AG04450 (cell line): ENCODE results near the gene CIDEC. TPM values are rescaled to one million over a fixed set of nuclear protein-coding genes. Genes with fewer than 3 reads are reported as not detected.
"Not testable (repeated sequence)": the region's sequence is repeated elsewhere in the genome, so short reads cannot be mapped to it uniquely, and the experiment has no call there.

ENCODE experiments used
- CTCF ChIA-PET: fragments of 300-600, 350-600 bp; formaldehyde crosslinking; extraction: SDS; loops from one replicate; lab custom pipeline; 2022; ENCODE audit warnings: antibody characterized with exemption, inconsistent platforms; lab: Charles Lee
- POLR2A ChIA-PET: fragments of 350-600 bp; formaldehyde crosslinking; extraction: SDS; loops from one replicate; lab custom pipeline; 2021; ENCODE audit warnings: antibody characterized with exemption, inconsistent platforms; lab: Yijun Ruan, JAX
- DNase-seq: peaks from one replicate; pipeline ENCODE4 v3.0.0-alpha.2; 2011; ENCODE audit warnings: low read depth, low spot score
- H3K27ac ChIP-seq: one replicate; pipeline ENCODE4 v1.5.1; 2012; ENCODE audit warnings: low read depth, low read length, control low read depth
- H3K27me3 ChIP-seq: one replicate; pipeline ENCODE4 v1.6.0; 2012; ENCODE audit warnings: low read length; ENCODE audit not compliant: control insufficient read depth, insufficient read depth
- H3K4me3 ChIP-seq: 2 replicates; pipeline ENCODE4 v1.5.1; 2011; ENCODE audit warnings: mild to moderate bottlenecking, low read depth, low read length, control low read depth
- H3K9me3 ChIP-seq: 2 replicates; pipeline ENCODE4 v1.5.1; 2012; ENCODE audit warnings: low read length; ENCODE audit not compliant: control insufficient read depth, insufficient read depth
- polyA plus RNA-seq: library from polyadenylated mRNA; depleted of rRNA; stranded (reverse); fragments of >200 nt; gene quantifications from 2 replicates; pipeline ENCODE4 v1.2.3, GENCODE V29; 2011
- TF ChIP-seq, protein P1 (sequence below): IDR thresholded peaks from 2 replicates; pipeline ENCODE4 v1.5.1; 2011; ENCODE audit warnings: low read depth, low read length, control low read depth, inconsistent platforms

Gene CIDEC
- polyA plus RNA-seq, 1 experiment, result not detected

DNA sequence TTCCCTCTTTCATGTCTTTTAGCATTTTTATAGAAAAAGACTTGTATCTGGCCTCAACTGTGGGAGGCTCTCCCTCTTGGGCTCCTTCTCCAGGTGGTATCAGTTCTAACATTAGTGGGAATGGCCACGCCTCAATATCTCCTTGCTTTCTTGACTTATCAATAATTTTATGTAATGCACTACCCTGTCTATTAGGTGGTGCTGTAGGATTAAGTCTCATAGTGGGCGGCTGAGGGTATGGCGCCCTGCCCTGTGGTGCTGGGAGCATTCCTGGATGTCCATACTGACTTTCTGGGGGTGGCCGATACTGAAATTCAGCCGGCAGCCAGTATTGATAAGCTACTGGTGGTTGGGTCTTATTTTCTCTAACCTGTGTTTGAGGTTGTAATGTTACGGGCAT is 27.5 kb downstream of the CIDEC start:
- ChIA-PET POLR2A (no interaction called here), CTCF (interaction anchor here (0.7 kb wide), 1 partner anchor 81 kb away, joined by 3 read pairs; the partner anchor contains the start of gene CRELD1)
- no peaks in the 10 kb centered on the region for H3K9me3 ChIP-seq
- TF ChIP-seq, protein P1, sequence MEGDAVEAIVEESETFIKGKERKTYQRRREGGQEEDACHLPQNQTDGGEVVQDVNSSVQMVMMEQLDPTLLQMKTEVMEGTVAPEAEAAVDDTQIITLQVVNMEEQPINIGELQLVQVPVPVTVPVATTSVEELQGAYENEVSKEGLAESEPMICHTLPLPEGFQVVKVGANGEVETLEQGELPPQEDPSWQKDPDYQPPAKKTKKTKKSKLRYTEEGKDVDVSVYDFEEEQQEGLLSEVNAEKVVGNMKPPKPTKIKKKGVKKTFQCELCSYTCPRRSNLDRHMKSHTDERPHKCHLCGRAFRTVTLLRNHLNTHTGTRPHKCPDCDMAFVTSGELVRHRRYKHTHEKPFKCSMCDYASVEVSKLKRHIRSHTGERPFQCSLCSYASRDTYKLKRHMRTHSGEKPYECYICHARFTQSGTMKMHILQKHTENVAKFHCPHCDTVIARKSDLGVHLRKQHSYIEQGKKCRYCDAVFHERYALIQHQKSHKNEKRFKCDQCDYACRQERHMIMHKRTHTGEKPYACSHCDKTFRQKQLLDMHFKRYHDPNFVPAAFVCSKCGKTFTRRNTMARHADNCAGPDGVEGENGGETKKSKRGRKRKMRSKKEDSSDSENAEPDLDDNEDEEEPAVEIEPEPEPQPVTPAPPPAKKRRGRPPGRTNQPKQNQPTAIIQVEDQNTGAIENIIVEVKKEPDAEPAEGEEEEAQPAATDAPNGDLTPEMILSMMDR, result no peak
- H3K4me3 ChIP-seq, result no peak overlapping the region
- no peak overlapping the region for H3K27ac ChIP-seq
- H3K27me3 ChIP-seq, result peaks cover 2% of the 10 kb centered on the region
- DNase-seq, result no peak

DNA sequence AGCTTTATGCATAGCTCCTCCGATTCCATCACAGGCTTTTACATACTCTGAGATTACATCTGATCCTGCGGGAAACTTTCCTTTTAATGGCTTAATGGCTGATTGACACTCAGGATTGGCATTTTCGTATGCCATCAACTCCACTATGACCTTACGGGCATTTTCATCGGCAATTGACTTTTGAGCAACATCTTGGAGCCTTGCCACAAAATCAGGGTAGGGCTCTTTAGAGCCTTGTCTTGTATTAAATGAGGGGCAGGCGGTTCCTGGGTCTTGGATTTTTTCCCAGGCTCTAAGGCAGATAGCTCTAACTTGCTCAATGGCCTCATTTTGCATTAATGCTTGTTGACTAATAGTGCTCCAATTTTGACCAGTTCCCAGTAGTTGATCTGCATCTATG is 28.1 kb downstream of the CIDEC start:
- CTCF ChIA-PET, POLR2A ChIA-PET, H3K27ac ChIP-seq: not testable (repeated sequence)

DNA sequence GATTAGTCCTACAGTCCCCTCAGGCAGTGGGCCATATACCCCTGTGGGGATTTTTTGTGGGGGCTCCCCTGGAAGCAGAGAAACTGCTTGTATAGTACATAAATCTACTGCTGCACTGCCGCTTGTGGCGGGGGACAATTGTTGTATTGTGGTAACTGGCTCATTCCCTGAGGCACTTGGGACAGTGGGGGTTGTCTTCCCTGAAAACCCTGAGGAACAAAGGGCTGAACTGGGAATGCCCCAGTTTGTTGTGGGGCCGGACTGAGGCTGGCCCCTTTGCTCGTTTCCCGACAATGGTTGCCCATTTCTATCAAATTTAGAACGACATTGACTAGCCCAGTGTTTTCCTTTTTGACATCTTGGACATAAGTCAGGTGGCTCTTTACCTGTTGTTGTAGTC is 28.7 kb downstream of the CIDEC start:
- H3K4me3 ChIP-seq, POLR2A ChIA-PET, DNase-seq, H3K27ac ChIP-seq, H3K27me3 ChIP-seq, H3K9me3 ChIP-seq: not testable (repeated sequence)
- CTCF ChIA-PET, result interaction anchor here (1.1 kb wide), 1 partner anchor 95 kb away, joined by 9 read pairs; no protein-coding TSS in a partner anchor

More for the DNA sequence above, 28.1 kb downstream of the CIDEC start:
- DNase-seq, H3K27me3 ChIP-seq, H3K9me3 ChIP-seq, H3K4me3 ChIP-seq: not testable (repeated sequence)

DNA sequence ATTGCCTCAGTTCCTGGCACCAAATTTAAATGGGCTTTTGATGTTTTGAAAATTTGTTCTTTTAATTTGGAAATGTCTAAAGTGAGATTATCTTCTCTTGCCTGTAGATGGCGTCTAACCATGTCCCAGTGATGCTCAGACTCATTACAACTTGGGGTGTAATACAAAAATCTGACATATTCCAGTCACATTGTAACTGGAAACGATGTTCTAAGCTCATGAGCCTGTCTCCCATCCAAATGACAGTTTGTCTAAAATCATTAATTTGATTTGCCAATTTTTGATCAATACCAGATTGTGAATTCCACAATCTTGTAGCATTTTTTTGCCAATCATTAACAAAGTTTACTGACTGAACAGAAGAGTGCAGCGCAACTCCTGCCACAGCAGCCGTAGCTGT is 31.2 kb downstream of the CIDEC start:
- POLR2A ChIA-PET, result not testable (repeated sequence)

DNA sequence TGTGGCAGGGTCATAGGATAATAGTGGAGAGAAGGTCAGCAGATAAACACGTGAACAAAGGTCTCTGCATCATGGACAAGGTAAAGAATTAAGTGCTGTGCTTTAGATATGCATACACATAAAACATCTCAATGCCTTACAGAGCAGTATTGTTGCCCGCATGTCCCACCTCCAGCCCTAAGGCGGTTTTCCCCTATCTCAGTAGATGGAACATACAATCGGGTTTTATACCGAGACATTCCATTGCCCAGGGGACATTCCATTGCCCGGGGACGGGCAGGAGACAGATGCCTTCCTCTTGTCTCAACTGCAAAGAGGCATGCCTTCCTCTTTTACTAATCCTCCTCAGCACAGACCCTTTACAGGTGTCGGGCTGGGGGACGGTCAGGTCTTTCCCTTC is 32.2 kb downstream of the CIDEC start:
- CTCF ChIA-PET, result interaction anchor here (1.0 to 1.5 kb wide), 9 partner anchors 10 to 203 kb away, joined by 3 to 14 read pairs (median 4); partner anchors contain the start of gene IL17RE
- H3K27me3 ChIP-seq, POLR2A ChIA-PET, H3K9me3 ChIP-seq, DNase-seq, H3K4me3 ChIP-seq, H3K27ac ChIP-seq: not testable (repeated sequence)

More for the DNA sequence above, 31.2 kb downstream of the CIDEC start:
- CTCF ChIA-PET, result interaction anchor here (0.6 to 1.5 kb wide), 23 partner anchors 9 to 343 kb away, joined by 3 to 14 read pairs (median 4); partner anchors contain the start of genes CRELD1 and IL17RE
- TF ChIP-seq, protein P1, result peak; percentile 56
- not testable (repeated sequence) for H3K4me3 ChIP-seq, H3K9me3 ChIP-seq, H3K27me3 ChIP-seq, DNase-seq, H3K27ac ChIP-seq

DNA sequence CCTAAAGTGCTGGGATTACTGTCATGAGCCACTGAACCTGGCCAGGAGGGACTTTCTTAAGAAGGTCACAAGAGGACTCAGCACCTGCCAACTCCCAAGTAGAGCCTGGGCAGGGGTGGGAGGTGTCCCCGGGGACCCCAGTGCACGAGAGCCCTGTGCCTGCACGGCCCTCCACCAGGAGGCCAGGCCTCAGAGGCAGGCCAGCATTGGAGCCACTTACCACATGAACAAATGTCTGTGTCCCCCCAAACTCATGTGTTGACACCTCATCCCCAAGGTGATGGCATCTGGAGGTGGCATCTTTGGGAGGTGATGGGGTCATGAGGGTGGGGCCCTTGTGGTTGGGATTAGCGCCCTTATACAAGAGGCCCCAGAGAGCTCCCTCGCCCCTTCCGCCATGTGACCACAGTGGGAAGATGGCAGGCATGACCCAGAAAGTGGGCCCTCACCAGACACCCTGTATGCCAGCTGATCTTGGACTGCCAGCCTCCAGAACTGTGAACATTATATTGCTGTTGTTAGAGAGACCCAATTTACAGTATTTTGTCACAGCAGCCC is 33.0 kb downstream of the CIDEC start:
- no peaks in the 10 kb centered on the region for H3K27me3 ChIP-seq
- ChIA-PET CTCF (interaction anchor here (0.8 to 1.5 kb wide), 3 partner anchors 67 to 87 kb away, joined by 3 to 4 read pairs (median 4); partner anchors contain the start of gene CRELD1), POLR2A (interaction anchor here (0.6 kb wide), 1 partner anchor 44 kb away, joined by 3 read pairs; no protein-coding TSS in a partner anchor)
- DNase-seq, result no peak
- no peak overlapping the region for H3K4me3 ChIP-seq
- peaks cover 4% of the 10 kb centered on the region; the same call in 1 of the 2 replicates for H3K9me3 ChIP-seq
- no peak overlapping the region for H3K27ac ChIP-seq
- TF ChIP-seq, protein P1, result no peak
